ENCODE measurements around the gene SUGCT. TPM values are rescaled to one million over a fixed set of nuclear protein-coding genes. Genes with fewer than 3 reads are reported as not detected.

Gene SUGCT
- total RNA-seq, 2 donors from 2014 or later: 0.66 to 0.80 TPM

GRCh38 chr7:40899636-40900507 is 765.1 kb downstream of the SUGCT start:
- Mint-ChIP-seq H3K36me3 (ENCODE audit: low read depth) (no peaks in the 10 kb centered on the region), H3K4me1 (no peaks in the 10 kb centered on the region), H3K9me3 (peaks cover 17% of the 10 kb centered on the region), H3K4me3 (no peak overlapping the region), H3K27me3 (no peaks in the 10 kb centered on the region), H3K27ac (no peak overlapping the region)
- no peak for ATAC-seq (replicated peaks)

GRCh38 chr7:40903872-40904271 is 769.1 kb downstream of the SUGCT start:
- H3K27ac Mint-ChIP-seq: no peak overlapping the region
- no peaks in the 10 kb centered on the region for H3K27me3 Mint-ChIP-seq
- peaks cover 14% of the 10 kb centered on the region for H3K9me3 Mint-ChIP-seq
- H3K36me3 Mint-ChIP-seq (ENCODE audit: low read depth): no peaks in the 10 kb centered on the region
- no peaks in the 10 kb centered on the region for H3K4me1 Mint-ChIP-seq
- ATAC-seq (replicated peaks): no peak
- H3K4me3 Mint-ChIP-seq: no peak overlapping the region

- Mint-ChIP-seq H3K4me3 (no peak overlapping the region), H3K4me1 (no peaks in the 10 kb centered on the region), H3K27ac (no peak overlapping the region), H3K36me3 (ENCODE audit: low read depth) (no peaks in the 10 kb centered on the region), H3K9me3 (peaks cover 10% of the 10 kb centered on the region), H3K27me3 (no peaks in the 10 kb centered on the region)
- no peak for ATAC-seq (replicated peaks)
Observed at GRCh38 chr7:40907286-40907685, 772.5 kb downstream of the SUGCT start.

- Mint-ChIP-seq H3K9me3 (peaks cover 10% of the 10 kb centered on the region), H3K4me3 (no peak overlapping the region), H3K27ac (no peak overlapping the region), H3K27me3 (no peaks in the 10 kb centered on the region), H3K36me3 (ENCODE audit: low read depth) (no peaks in the 10 kb centered on the region), H3K4me1 (no peaks in the 10 kb centered on the region)
- no peak for ATAC-seq (replicated peaks)
Observed at GRCh38 chr7:40909346-40909980, 774.7 kb downstream of the SUGCT start.

Other genes with a start within 250 kb of the SUGCT start
- gene CDK13, start 184.7 kb upstream of the SUGCT start, total RNA-seq: 10 to 100 TPM; 41.7 to 42.0 TPM
- gene MPLKIP, start 383 bp upstream of the SUGCT start, total RNA-seq: 10 to 100 TPM; 27.6 to 36.5 TPM